ENCODE results near the gene ADA.
"Not testable (repeated sequence)": the region's sequence is repeated elsewhere in the genome, so short reads cannot be mapped to it uniquely, and the experiment has no call there.

ADA gene

GRCh38 chr20:44651684-44652423, at the start of gene ADA:
Gene ADA (minus strand): TSS chr20:44651699. CDS start chr20:44651607, 92 bp downstream.
- DNase-seq (ENCODE audit: low spot score) = no peak

GRCh38 chr20:44700306-44700705, 48.8 kb upstream of the ADA start:
- no peak for DNase-seq (ENCODE audit: low spot score)

- DNase-seq (ENCODE audit: low spot score) = no peak
These were observed 46.9 kb upstream of the ADA start for GRCh38 chr20:44698351-44698750.

GRCh38 chr20:44697041-44697440, 45.5 kb upstream of the ADA start:
- DNase-seq (ENCODE audit: low spot score) = not testable (repeated sequence)

- DNase-seq (ENCODE audit: low spot score) = no peak
These were observed 44.8 kb upstream of the ADA start for GRCh38 chr20:44696315-44696714.

- no peak for DNase-seq (ENCODE audit: low spot score)
These were observed 44.3 kb upstream of the ADA start for GRCh38 chr20:44695674-44696300.

- DNase-seq (ENCODE audit: low spot score) = no peak
These were observed 43.8 kb upstream of the ADA start for GRCh38 chr20:44695295-44695673.

GRCh38 chr20:44694159-44694558, 42.7 kb upstream of the ADA start:
- DNase-seq (ENCODE audit: low spot score) = no peak

- DNase-seq (ENCODE audit: low spot score) = no peak
These were observed 42.1 kb upstream of the ADA start for GRCh38 chr20:44693627-44694026.

GRCh38 chr20:44692932-44693480, 41.5 kb upstream of the ADA start:
- no peak for DNase-seq (ENCODE audit: low spot score)

GRCh38 chr20:44691424-44692423, 40.2 kb upstream of the ADA start:
- DNase-seq (ENCODE audit: low spot score) = no peak

GRCh38 chr20:44690781-44691423, 39.4 kb upstream of the ADA start:
- no peak for DNase-seq (ENCODE audit: low spot score)

GRCh38 chr20:44689809-44690208, 38.3 kb upstream of the ADA start:
- no peak for DNase-seq (ENCODE audit: low spot score)

- no peak for DNase-seq (ENCODE audit: low spot score)
These were observed 36.6 kb upstream of the ADA start for GRCh38 chr20:44688053-44688625.

GRCh38 chr20:44686934-44687333, 35.4 kb upstream of the ADA start:
- no peak for DNase-seq (ENCODE audit: low spot score)

GRCh38 chr20:44684047-44684967, 32.8 kb upstream of the ADA start:
- no peak for DNase-seq (ENCODE audit: low spot score)

GRCh38 chr20:44683263-44684046, 32.0 kb upstream of the ADA start:
- DNase-seq (ENCODE audit: low spot score) = peak; percentile 37

GRCh38 chr20:44681796-44682566, 30.5 kb upstream of the ADA start:
- no peak for DNase-seq (ENCODE audit: low spot score)

All from hematopoietic multipotent progenitor cell treated with erythropoietin and hydrocortisone succinate and interleukin-3 and kit ligand, for 15 days (in vitro differentiated cells).